Activated CD8-positive, alpha-beta T cell treated with anti-CD3 and anti-CD28 coated beads for 36 hours (primary cell): Measurements from ENCODE around the gene SHISA8. TPM values are rescaled to one million over a fixed set of nuclear protein-coding genes. Genes with fewer than 3 reads are reported as not detected.

Experiments used
- ATAC-seq: fragments of 200-7000 bp; cut with Tn5 transposase; one replicate; pipeline ENCODE4 v1.10.0; 2021; ENCODE audit warnings: mild to moderate bottlenecking, moderate library complexity
- CTCF ChIA-PET: fragments of 350-600 bp; sonication (Branson Sonifier 250); formaldehyde crosslinking; loops from one replicate; lab custom pipeline; 2021; ENCODE audit warnings: antibody characterized with exemption; lab: Charles Lee
- POLR2A ChIA-PET: fragments of 350-600 bp; sonication (Branson Sonifier 250); formaldehyde crosslinking; loops from one replicate; lab custom pipeline; 2021; ENCODE audit warnings: antibody characterized with exemption; lab: Charles Lee
- DNase-seq: peaks from one replicate; pipeline ENCODE4 v3.0.0-alpha.2; 2020
- H3K27ac Mint-ChIP-seq: one replicate; pipeline ENCODE4 v1.8.0; 2021; ENCODE audit warnings: mild to moderate bottlenecking, mixed read lengths
- H3K27me3 Mint-ChIP-seq: one replicate; pipeline ENCODE4 v1.8.0; 2021; ENCODE audit warnings: mixed read lengths
- H3K36me3 Mint-ChIP-seq: one replicate; pipeline ENCODE4 v1.8.0; 2021; ENCODE audit warnings: low read depth, mixed read lengths
- H3K4me1 Mint-ChIP-seq: one replicate; pipeline ENCODE4 v1.8.0; 2021; ENCODE audit warnings: low read depth, mixed read lengths
- H3K4me3 Mint-ChIP-seq: one replicate; pipeline ENCODE4 v1.8.0; 2021; ENCODE audit warnings: mild to moderate bottlenecking, moderate library complexity, mixed read lengths
- H3K9me3 Mint-ChIP-seq: one replicate; pipeline ENCODE4 v1.8.0; 2021; ENCODE audit warnings: mixed read lengths
- CTCF ChIP-seq: fragments of 200-600 bp; IDR thresholded peaks from one replicate; pipeline ENCODE4 v1.8.0; 2022; ENCODE audit warnings: antibody characterized with exemption, mild to moderate bottlenecking
- intact Hi-C: fragments of 100-400 bp; cut with micrococcal nuclease; formaldehyde crosslinking; loops from one replicate; pipeline ENCODE4 v1.10.0; 2022
- total RNA-seq, 2 experiments: library from RNA; stranded (reverse); gene quantifications; one replicate each; pipeline ENCODE4 v1.2.3, GENCODE V29; 2021

SHISA8 gene
- total RNA-seq, 2 experiments from 2014 or later, result 2.3 to 2.7 TPM

- TF ChIP-seq CTCF, result no peak
- ATAC-seq, result no peak
- no peak for DNase-seq
- H3K27me3 Mint-ChIP-seq, result no peaks in the 10 kb centered on the region
- POLR2A ChIA-PET, result no interaction called here
- H3K9me3 Mint-ChIP-seq, result no peaks in the 10 kb centered on the region
- CTCF ChIA-PET, result no interaction called here
- intact Hi-C loops, result no loop called here
- peaks cover 60% of the 10 kb centered on the region for H3K36me3 Mint-ChIP-seq
- no peak overlapping the region for H3K4me3 Mint-ChIP-seq
- H3K27ac Mint-ChIP-seq, result no peak overlapping the region
- H3K4me1 Mint-ChIP-seq, result no peaks in the 10 kb centered on the region
Measured at GRCh38 chr22:41891407-41891806, 23.5 kb downstream of the SHISA8 start.

- ATAC-seq (no peak), DNase-seq (no peak)
- Mint-ChIP-seq H3K27me3 (no peaks in the 10 kb centered on the region), H3K4me1 (no peaks in the 10 kb centered on the region), H3K9me3 (no peaks in the 10 kb centered on the region), H3K4me3 (no peak overlapping the region), H3K27ac (no peak overlapping the region), H3K36me3 (peaks cover 74% of the 10 kb centered on the region)
- no peak for TF ChIP-seq CTCF
- ChIA-PET CTCF (interaction anchor here (0.7 to 1.4 kb wide), 5 partner anchors 9 to 70 kb away, joined by 3 read pairs; no protein-coding TSS in a partner anchor), POLR2A (interaction anchor here (0.6 kb wide), 1 partner anchor 92 kb away, joined by 3 read pairs; no protein-coding TSS in a partner anchor)
- intact Hi-C loops, result no loop called here
Measured at GRCh38 chr22:41888627-41889200, 26.2 kb downstream of the SHISA8 start.

GRCh38 chr22:41885516-41885915 lies 29.4 kb downstream of the SHISA8 start:
- no peak overlapping the region for H3K27ac Mint-ChIP-seq
- ChIA-PET POLR2A (interaction anchor here (1.8 to 3.0 kb wide), 2 partner anchors 11 to 15 kb away, joined by 4 to 9 read pairs; no protein-coding TSS in a partner anchor), CTCF (interaction anchor here (1.2 to 1.3 kb wide), 2 partner anchors 9 to 55 kb away, joined by 5 to 6 read pairs; no protein-coding TSS in a partner anchor)
- intact Hi-C loops, result no loop called here
- DNase-seq (no peak), ATAC-seq (no peak)
- H3K27me3 Mint-ChIP-seq, result no peaks in the 10 kb centered on the region
- no peak overlapping the region for H3K4me3 Mint-ChIP-seq
- peaks cover 81% of the 10 kb centered on the region for H3K36me3 Mint-ChIP-seq
- H3K9me3 Mint-ChIP-seq, result no peaks in the 10 kb centered on the region
- peaks cover 3% of the 10 kb centered on the region for H3K4me1 Mint-ChIP-seq
- no peak for TF ChIP-seq CTCF

- Mint-ChIP-seq H3K9me3 (no peaks in the 10 kb centered on the region), H3K27me3 (no peaks in the 10 kb centered on the region), H3K4me1 (peaks cover 3% of the 10 kb centered on the region), H3K36me3 (peaks cover 80% of the 10 kb centered on the region), H3K4me3 (no peak overlapping the region), H3K27ac (no peak overlapping the region)
- ChIA-PET POLR2A (interaction anchor here (1.8 to 3.0 kb wide), 2 partner anchors 10 to 15 kb away, joined by 4 to 9 read pairs; no protein-coding TSS in a partner anchor), CTCF (interaction anchor here (1.2 to 1.3 kb wide), 2 partner anchors 9 to 56 kb away, joined by 5 to 6 read pairs; no protein-coding TSS in a partner anchor)
- DNase-seq (no peak), ATAC-seq (no peak)
- TF ChIP-seq CTCF, result no peak
- intact Hi-C loops, result no loop called here
Measured at GRCh38 chr22:41885116-41885515, 29.8 kb downstream of the SHISA8 start.

GRCh38 chr22:41883400-41883799 lies 31.5 kb downstream of the SHISA8 start:
- ATAC-seq, result no peak

More at GRCh38 chr22:41883400-41883799, 31.5 kb downstream of the SHISA8 start:
- Mint-ChIP-seq H3K36me3 (peaks cover 76% of the 10 kb centered on the region), H3K27me3 (no peaks in the 10 kb centered on the region), H3K9me3 (no peaks in the 10 kb centered on the region), H3K4me1 (peaks cover 3% of the 10 kb centered on the region), H3K27ac (no peak overlapping the region), H3K4me3 (no peak overlapping the region)
- no peak for TF ChIP-seq CTCF
- CTCF ChIA-PET, result interaction anchor here (1.1 kb wide), 1 partner anchor 9 kb away, joined by 3 read pairs; no protein-coding TSS in a partner anchor
- intact Hi-C loops, result no loop called here
- POLR2A ChIA-PET, result interaction anchor here (0.6 to 3.0 kb wide), 3 partner anchors 17 to 667 kb away, joined by 3 to 9 read pairs (median 4); no protein-coding TSS in a partner anchor
- DNase-seq, result no peak
